Measurements from ENCODE around the gene RALGAPB.

RALGAPB gene

DNA sequence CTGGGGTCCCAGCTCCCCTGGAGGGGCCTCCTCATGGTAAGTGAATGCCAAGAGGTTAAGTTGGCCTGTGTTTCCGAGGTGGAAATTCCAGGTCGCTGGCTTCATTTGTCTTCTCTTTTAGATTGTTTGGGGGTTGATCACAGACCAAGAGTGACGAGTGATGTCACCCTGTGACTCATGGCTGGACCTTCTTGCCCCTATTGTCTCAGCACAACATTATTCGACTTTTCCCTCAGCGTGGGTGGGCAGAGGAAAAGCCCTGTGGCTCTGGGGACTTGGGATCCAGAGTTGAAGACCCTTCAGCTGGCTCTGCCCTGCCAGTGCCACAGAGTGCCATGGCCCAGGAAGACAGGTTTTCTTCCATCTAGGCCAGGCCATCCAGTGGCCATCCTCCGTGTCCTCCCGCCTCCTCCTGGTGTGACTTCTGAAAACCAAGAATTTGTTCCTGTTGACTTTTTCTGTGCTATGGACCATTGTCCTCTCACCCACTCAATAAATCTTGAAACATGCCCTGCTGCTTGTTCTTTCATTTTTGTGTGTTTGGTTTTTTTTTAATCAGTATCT is 22.1 kb upstream of the RALGAPB start:
- Histone ChIP-seq H3K9ac (ENCODE audit: low read length) (no peak overlapping the region), H2AK5ac (ENCODE audit: low read length, severe bottlenecking) (no peak overlapping the region), H3K79me1 (replicated peaks; ENCODE audit: low read length, poor library complexity, severe bottlenecking) (peaks cover 20% of the 10 kb centered on the region), H3K27me3 (ENCODE audit: control insufficient read depth in 1 of 2, insufficient read depth in 1 of 2, low read length in 2 of 2) (no peaks in the 10 kb centered on the region), H3K4ac (ENCODE audit: low read depth in 1 of 2, low read length in 2 of 2) (no peak overlapping the region), H3K36me3 (ENCODE audit: control insufficient read depth in 1 of 2, insufficient read depth in 2 of 2, low read depth in 1 of 2, low read length in 2 of 2) (peaks cover 20 to 36% of the 10 kb centered on the region in 2 experiments), H3K27ac (ENCODE audit: low read length, poor library complexity, severe bottlenecking) (no peak overlapping the region), H3K4me2 (ENCODE audit: low read length, poor library complexity, severe bottlenecking) (no peak overlapping the region), H2AFZ (ENCODE audit: low read depth, low read length) (no peak overlapping the region), H3K23ac (ENCODE audit: low read length in 2 of 2) (no peak overlapping the region), H2BK12ac (ENCODE audit: low read length in 2 of 2) (no peak overlapping the region), H3K18ac (ENCODE audit: low read depth in 1 of 2, low read length in 2 of 2) (no peak overlapping the region), H2BK5ac (ENCODE audit: low read depth, low read length, poor library complexity, severe bottlenecking) (no peak overlapping the region), H3K14ac (ENCODE audit: low read length in 2 of 2) (no peak overlapping the region), H2BK15ac (ENCODE audit: low read depth, poor library complexity, severe bottlenecking) (no peak overlapping the region), H4K91ac (ENCODE audit: low read length) (no peak overlapping the region), H4K8ac (ENCODE audit: low read length) (no peak overlapping the region), H3K9me3 (ENCODE audit: control insufficient read depth, low read length) (no peaks in the 10 kb centered on the region), H3K4me3 (ENCODE audit: insufficient read depth in 1 of 2, low read depth in 1 of 2, low read length in 2 of 2) (no peak overlapping the region), H3K4me1 (ENCODE audit: control insufficient read depth, insufficient read depth, low read depth, low read length) (peaks cover 24% of the 10 kb centered on the region), H2BK120ac (ENCODE audit: low read depth, low read length) (no peak overlapping the region)
- WGBS, result 82% methylated on average over 6 of the region's 7 CpGs
- no peak for DNase-seq

DNA sequence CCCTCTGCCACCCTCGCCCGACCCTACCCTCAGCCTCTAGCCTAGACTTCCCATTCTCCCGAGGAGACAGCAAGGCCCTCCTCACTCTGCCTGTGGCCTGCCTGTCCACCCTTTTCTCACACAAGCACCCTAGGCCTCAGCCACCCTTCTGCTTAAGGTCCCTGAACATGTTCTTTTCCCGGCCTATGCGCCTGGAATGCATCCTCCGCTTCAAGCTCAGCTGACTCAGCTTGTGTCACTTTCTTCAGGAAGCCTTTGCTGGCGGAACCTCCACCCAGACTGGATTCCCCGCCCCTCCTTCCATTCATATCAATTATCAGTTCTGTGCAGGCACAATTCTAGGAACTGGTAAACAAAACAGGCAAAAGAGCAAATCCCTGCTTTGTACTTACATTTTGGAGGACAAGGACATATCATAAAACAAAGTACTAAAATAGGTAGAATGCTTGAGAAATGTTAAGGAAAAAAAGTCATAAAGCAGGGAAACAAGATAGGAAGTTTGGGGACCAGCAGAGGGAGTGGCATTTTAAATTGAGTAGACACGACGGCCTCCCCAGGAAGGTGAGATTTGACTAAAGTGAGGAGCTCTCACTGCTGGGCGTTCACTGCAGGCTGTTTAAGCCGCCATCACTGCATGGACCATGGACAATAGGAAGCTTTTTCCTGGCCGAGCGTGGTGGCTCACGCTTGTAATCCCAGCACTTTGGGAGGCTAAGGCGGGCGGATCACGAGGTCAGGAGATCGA is 19.6 kb upstream of the RALGAPB start:
- peaks cover 20 to 33% of the 10 kb centered on the region in 2 experiments for H3K36me3 ChIP-seq (ENCODE audit: control insufficient read depth in 1 of 2, insufficient read depth in 2 of 2, low read depth in 1 of 2, low read length in 2 of 2)
- peaks cover 15% of the 10 kb centered on the region for H3K4me1 ChIP-seq (ENCODE audit: control insufficient read depth, insufficient read depth, low read depth, low read length)
- peak overlapping the region; percentile 94 for H2AFZ ChIP-seq (ENCODE audit: low read depth, low read length)
- no peaks in the 10 kb centered on the region for H3K9me3 ChIP-seq (ENCODE audit: control insufficient read depth, low read length)
- 54% methylated on average over 12 of the region's 19 CpGs for WGBS
- no peak overlapping the region for H3K9ac ChIP-seq (ENCODE audit: low read length)
- no peak overlapping the region for H2AK5ac ChIP-seq (ENCODE audit: low read length, severe bottlenecking)
- peak overlapping the region; percentile 21 to 80 for H2BK12ac ChIP-seq (ENCODE audit: low read length in 2 of 2)
- H3K4me2 ChIP-seq (ENCODE audit: low read length, poor library complexity, severe bottlenecking), result no peak overlapping the region
- no peak overlapping the region for H3K4me3 ChIP-seq (ENCODE audit: insufficient read depth in 1 of 2, low read depth in 1 of 2, low read length in 2 of 2)
- H4K8ac ChIP-seq (ENCODE audit: low read length), result peak overlapping the region; percentile 97
- peak; percentile 69 for DNase-seq
- peaks cover 10% of the 10 kb centered on the region for H3K79me1 ChIP-seq (replicated peaks; ENCODE audit: low read length, poor library complexity, severe bottlenecking)
- peak overlapping the region in 1 of 2 experiments; percentile 68 for H3K14ac ChIP-seq (ENCODE audit: low read length in 2 of 2)
- H2BK5ac ChIP-seq (ENCODE audit: low read depth, low read length, poor library complexity, severe bottlenecking), result no peak overlapping the region
- no peak overlapping the region for H3K23ac ChIP-seq (ENCODE audit: low read length in 2 of 2)
- peak overlapping the region; percentile 54 for H3K27ac ChIP-seq (ENCODE audit: low read length, poor library complexity, severe bottlenecking)
- H2BK15ac ChIP-seq (ENCODE audit: low read depth, poor library complexity, severe bottlenecking), result no peak overlapping the region
- no peaks in the 10 kb centered on the region for H3K27me3 ChIP-seq (ENCODE audit: control insufficient read depth in 1 of 2, insufficient read depth in 1 of 2, low read length in 2 of 2)
- H3K4ac ChIP-seq (ENCODE audit: low read depth in 1 of 2, low read length in 2 of 2), result peak overlapping the region; percentile 65 to 66
- peak overlapping the region; percentile 73 for H4K91ac ChIP-seq (ENCODE audit: low read length)
- peak overlapping the region; percentile 45 for H2BK120ac ChIP-seq (ENCODE audit: low read depth, low read length)
- H3K18ac ChIP-seq (ENCODE audit: low read depth in 1 of 2, low read length in 2 of 2), result peak overlapping the region; percentile 75 to 87

DNA sequence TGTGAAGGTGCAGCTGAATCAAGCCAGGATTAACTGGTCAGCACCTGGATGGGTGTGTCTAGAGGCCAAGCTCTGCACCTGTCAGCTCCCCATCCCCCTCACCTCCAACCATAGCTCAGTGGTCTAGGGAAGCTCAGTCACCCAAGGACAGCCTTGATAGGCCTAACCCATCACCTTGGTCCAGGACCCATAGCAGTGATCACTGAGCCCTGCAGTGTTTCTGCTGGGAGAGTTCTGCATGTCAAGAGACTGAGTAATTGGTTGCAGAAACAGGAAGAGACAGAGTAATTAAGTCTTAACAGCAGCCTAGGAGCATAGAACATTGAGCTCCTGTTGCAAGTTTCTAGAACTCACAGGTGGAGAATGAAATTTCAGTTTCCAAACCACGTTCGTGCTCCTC is 18.7 kb upstream of the RALGAPB start:
- Histone ChIP-seq H3K27me3 (ENCODE audit: control insufficient read depth in 1 of 2, insufficient read depth in 1 of 2, low read length in 2 of 2) (no peaks in the 10 kb centered on the region), H2BK15ac (ENCODE audit: low read depth, poor library complexity, severe bottlenecking) (peak overlapping the region; percentile 12), H3K9ac (ENCODE audit: low read length) (no peak overlapping the region), H2AFZ (ENCODE audit: low read depth, low read length) (no peak overlapping the region), H3K36me3 (ENCODE audit: control insufficient read depth in 1 of 2, insufficient read depth in 2 of 2, low read depth in 1 of 2, low read length in 2 of 2) (peaks cover 20 to 24% of the 10 kb centered on the region in 2 experiments), H3K14ac (ENCODE audit: low read length in 2 of 2) (no peak overlapping the region), H2BK5ac (ENCODE audit: low read depth, low read length, poor library complexity, severe bottlenecking) (no peak overlapping the region), H3K4me3 (ENCODE audit: insufficient read depth in 1 of 2, low read depth in 1 of 2, low read length in 2 of 2) (no peak overlapping the region), H4K8ac (ENCODE audit: low read length) (peak overlapping the region; percentile 27), H4K91ac (ENCODE audit: low read length) (no peak overlapping the region), H2BK120ac (ENCODE audit: low read depth, low read length) (no peak overlapping the region), H3K79me1 (replicated peaks; ENCODE audit: low read length, poor library complexity, severe bottlenecking) (peaks cover 8% of the 10 kb centered on the region), H3K4me1 (ENCODE audit: control insufficient read depth, insufficient read depth, low read depth, low read length) (peaks cover 15% of the 10 kb centered on the region), H3K4me2 (ENCODE audit: low read length, poor library complexity, severe bottlenecking) (no peak overlapping the region), H2AK5ac (ENCODE audit: low read length, severe bottlenecking) (no peak overlapping the region), H2BK12ac (ENCODE audit: low read length in 2 of 2) (no peak overlapping the region), H3K27ac (ENCODE audit: low read length, poor library complexity, severe bottlenecking) (no peak overlapping the region), H3K4ac (ENCODE audit: low read depth in 1 of 2, low read length in 2 of 2) (no peak overlapping the region), H3K23ac (ENCODE audit: low read length in 2 of 2) (no peak overlapping the region), H3K18ac (ENCODE audit: low read depth in 1 of 2, low read length in 2 of 2) (no peak overlapping the region), H3K9me3 (ENCODE audit: control insufficient read depth, low read length) (no peaks in the 10 kb centered on the region)
- WGBS, result 79% methylated on average over 2 of the region's 2 CpGs
- DNase-seq, result no peak

- H2BK5ac ChIP-seq (ENCODE audit: low read depth, low read length, poor library complexity, severe bottlenecking), result no peak overlapping the region
- H3K23ac ChIP-seq (ENCODE audit: low read length in 2 of 2), result no peak overlapping the region
- peaks cover 14 to 16% of the 10 kb centered on the region in 2 experiments for H3K36me3 ChIP-seq (ENCODE audit: control insufficient read depth in 1 of 2, insufficient read depth in 2 of 2, low read depth in 1 of 2, low read length in 2 of 2)
- peaks cover 15% of the 10 kb centered on the region for H3K4me1 ChIP-seq (ENCODE audit: control insufficient read depth, insufficient read depth, low read depth, low read length)
- H3K9ac ChIP-seq (ENCODE audit: low read length), result no peak overlapping the region
- no peak overlapping the region for H3K4me2 ChIP-seq (ENCODE audit: low read length, poor library complexity, severe bottlenecking)
- no peak overlapping the region for H2AFZ ChIP-seq (ENCODE audit: low read depth, low read length)
- H2BK120ac ChIP-seq (ENCODE audit: low read depth, low read length), result no peak overlapping the region
- H4K91ac ChIP-seq (ENCODE audit: low read length), result no peak overlapping the region
- DNase-seq, result no peak
- H3K27me3 ChIP-seq (ENCODE audit: control insufficient read depth in 1 of 2, insufficient read depth in 1 of 2, low read length in 2 of 2), result no peaks in the 10 kb centered on the region
- no peak overlapping the region for H2BK15ac ChIP-seq (ENCODE audit: low read depth, poor library complexity, severe bottlenecking)
- H3K9me3 ChIP-seq (ENCODE audit: control insufficient read depth, low read length), result no peaks in the 10 kb centered on the region
- H3K79me1 ChIP-seq (replicated peaks; ENCODE audit: low read length, poor library complexity, severe bottlenecking), result peaks cover 4% of the 10 kb centered on the region
- 89% methylated on average over 10 of the region's 13 CpGs for WGBS
- H3K27ac ChIP-seq (ENCODE audit: low read length, poor library complexity, severe bottlenecking), result no peak overlapping the region
- H2AK5ac ChIP-seq (ENCODE audit: low read length, severe bottlenecking), result no peak overlapping the region
- H4K8ac ChIP-seq (ENCODE audit: low read length), result no peak overlapping the region
- no peak overlapping the region for H3K14ac ChIP-seq (ENCODE audit: low read length in 2 of 2)
- no peak overlapping the region for H3K4me3 ChIP-seq (ENCODE audit: insufficient read depth in 1 of 2, low read depth in 1 of 2, low read length in 2 of 2)
- H3K4ac ChIP-seq (ENCODE audit: low read depth in 1 of 2, low read length in 2 of 2), result no peak overlapping the region
- H3K18ac ChIP-seq (ENCODE audit: low read depth in 1 of 2, low read length in 2 of 2), result no peak overlapping the region
- no peak overlapping the region for H2BK12ac ChIP-seq (ENCODE audit: low read length in 2 of 2)
Observed at GRCh38 chr20:38454556-38455473, 17.8 kb upstream of the RALGAPB start.
